NK-92 (cell line): Measurements from ENCODE around the gene IHH.

ENCODE experiments used
- DNase-seq: peaks from one replicate; lab custom pipeline; 2025; ENCODE audit not compliant: unreplicated experiment; lab: John Stamatoyannopoulos, UW

Gene IHH

DNA sequence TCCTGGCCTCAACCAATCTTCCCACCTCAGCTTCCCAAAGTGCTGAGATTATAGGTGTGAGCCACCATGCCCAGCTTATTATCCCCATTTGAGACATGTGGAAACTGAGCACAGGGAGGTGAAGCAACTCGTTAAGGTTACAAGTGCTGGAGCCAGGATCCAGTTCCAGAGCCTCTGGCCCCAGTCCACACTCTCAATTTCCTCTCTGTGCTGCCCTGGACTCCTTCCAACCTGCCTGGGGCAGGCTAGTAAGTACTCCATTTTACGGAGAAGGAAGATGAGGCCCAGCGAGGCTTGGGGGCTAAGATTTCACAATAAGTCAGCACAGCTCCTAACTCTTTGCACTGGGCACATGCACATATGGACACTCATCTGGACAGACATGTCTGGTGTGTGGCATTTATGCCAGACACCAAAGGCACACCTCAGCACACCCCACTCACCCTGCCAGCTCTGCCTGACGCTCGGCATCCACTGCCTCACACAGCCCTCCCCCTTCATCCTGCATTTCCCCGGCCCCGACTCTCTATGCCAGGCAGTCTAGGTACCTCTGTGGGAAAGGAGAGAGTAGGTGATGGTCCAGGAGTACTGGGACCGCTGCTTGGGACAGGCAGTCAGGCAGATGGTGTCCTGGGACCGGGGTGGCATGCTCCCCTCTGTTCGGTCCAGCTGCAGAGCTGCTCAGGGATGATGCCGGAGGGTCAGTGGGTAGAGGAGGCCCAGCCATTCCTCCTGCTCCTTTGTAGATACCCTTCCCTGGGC lies 39.9 kb downstream of the IHH start:
- DNase-seq: no peak

DNA sequence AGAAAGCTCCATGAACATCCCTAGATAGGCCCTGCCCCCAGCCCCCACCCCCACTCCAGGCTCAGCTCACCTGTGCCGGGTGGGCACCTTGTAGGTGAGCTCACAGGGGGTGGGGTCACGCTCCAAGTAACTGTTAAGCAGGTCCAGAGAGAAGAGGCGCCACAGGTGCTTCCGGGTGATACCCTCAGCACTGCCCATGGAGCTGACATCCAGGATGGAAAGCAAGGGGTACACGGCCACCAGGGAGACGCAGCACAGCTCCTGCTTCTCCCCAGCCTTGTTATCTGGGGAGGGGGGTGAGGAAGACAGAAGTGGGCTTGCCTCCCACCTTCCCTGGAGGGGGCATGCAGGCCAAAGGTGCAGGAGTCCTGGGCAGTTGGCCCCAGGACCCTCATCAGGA lies 41.3 kb downstream of the IHH start:
- no peak for DNase-seq

DNA sequence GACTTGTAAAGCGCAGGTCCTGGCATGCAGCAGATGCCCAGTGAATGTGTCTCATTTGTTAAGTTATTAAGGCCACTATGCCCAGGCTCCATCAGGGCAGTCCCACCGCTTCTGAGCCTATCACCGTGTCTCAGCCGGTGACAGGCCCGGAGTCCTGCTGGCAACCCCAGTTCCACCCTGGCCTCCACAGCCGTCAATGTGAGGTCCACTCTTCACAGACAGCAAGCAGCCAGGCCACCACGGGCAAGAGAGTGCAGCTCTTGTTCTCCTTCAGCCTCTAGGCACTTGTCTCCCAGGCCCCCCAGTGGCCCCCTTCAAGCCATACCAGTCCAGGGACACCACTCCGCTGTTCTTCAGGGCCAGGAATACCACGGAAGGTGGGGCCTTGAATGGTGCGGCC lies 42.0 kb downstream of the IHH start:
- DNase-seq: no peak

DNA sequence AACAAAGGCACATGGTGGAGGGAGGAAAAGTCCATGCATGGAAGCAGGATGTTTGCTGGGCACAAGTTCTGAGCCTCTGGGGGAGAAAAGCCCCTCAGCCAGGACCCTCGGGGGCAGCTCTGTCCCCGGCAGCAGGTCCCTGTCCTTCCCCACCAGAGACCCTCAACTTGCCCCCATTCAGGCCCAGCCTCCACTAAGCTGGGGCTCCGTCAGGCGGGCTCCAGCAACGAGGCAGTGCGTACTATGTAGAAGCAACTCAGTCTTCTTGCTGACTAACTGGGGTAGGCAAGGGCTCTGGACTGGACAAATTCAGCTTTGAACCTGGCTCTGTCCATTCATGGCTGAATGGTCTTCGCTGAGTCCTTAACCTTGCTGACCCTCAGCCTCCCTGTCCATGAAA lies 42.4 kb downstream of the IHH start:
- no peak for DNase-seq

DNA sequence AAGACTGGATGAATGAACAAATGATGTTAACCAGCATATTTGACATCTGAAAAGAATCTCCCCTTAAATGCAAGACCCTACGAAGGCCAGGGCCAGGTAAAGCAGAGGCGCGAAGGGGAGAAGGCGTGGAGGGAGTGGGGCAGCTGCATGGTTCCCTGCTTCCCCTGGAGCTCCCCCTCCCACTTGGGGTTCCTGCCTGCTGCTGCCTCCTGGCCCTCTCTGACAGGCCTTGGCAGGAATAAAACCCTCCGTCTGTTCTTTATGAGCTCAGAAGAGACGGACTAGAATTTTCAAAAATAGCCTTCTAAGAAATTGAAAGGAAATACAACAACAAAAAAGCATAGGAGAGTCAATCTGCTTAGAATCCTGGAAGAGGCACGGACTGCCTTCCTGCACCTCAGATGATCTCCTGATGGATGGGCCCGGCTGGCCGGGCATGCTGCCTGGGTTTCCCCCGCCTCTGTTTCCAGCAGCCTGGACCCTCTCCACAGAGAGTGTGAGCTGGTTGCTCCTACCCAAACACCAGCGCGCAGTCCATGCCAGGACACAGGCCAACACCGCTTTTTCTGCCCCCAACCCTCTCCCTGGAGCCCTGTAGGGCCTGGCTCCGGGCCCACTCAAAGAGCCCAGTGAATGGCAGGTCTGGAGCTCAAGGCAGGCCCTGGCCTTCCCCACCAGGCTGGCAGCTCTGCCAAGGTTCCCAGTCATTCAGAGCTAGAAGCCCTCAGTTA lies 43.4 kb downstream of the IHH start:
- no peak for DNase-seq

DNA sequence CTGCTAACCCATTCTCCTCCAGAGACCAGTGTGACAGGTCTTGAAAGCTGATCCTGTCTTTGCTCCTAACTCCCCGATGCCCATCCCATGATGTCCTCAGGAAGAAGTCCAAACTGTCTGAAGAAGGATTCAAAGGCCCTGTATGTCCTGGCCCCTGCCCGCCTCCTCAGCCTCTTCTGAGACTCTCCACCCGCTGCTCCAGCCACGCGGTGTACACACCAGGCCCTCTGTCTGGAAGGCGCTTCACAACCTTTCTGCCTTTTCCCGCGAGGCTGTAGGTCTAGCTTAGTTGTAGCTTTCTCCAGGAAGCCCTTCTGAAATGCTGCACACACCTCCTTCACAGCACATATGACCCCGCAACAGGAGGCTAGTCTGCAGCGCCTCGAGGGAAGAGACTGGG lies 44.0 kb downstream of the IHH start:
- no peak for DNase-seq

DNA sequence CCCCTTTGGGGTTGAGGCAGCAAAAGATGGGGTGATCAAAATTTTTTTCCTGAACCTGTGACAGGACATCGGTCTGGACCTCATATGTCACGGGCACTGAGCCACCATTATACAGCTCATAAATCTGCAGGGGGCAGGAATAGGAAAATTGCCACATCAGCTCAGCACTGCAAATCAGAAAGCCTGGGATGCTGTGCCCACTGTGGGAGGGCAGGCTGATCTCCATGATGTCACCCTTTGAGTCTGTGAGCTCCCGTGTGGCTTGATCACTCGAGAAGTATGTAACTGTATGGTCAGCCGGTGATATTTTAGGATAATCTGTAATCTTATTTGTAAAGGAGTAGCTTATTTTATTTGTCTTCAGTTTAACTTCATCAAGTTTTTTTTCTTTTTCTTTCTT lies 49.8 kb downstream of the IHH start:
- DNase-seq: no peak

DNA sequence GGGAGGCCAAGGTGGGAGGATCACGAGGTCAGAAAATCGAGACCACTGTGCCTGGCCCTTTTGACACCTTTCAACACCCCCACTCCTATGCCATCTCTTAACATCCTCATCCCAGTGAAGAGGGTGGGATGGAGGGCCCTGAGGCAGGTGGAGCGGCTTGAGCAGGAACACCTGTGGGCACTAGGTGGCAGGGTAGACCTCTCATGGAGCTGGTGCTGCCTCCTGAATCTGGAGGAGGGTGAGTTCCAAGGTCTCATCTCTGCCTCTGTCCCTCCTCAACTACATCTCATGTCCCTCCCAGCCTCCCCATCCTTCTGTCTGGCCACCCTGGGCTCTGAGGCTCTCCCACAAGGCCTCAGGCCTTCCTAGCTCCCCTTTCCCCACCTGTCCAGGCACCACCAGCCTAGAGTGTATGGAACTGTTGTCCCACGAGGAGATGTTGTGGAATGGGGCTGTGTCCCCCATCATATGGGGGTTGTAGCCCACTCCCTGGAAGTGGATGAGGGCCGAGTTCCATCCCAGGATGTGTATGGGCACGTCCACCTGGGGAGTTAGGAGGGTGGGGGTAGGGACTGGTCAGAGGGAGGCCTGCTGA lies 50.5 kb downstream of the IHH start:
- no peak for DNase-seq

DNA sequence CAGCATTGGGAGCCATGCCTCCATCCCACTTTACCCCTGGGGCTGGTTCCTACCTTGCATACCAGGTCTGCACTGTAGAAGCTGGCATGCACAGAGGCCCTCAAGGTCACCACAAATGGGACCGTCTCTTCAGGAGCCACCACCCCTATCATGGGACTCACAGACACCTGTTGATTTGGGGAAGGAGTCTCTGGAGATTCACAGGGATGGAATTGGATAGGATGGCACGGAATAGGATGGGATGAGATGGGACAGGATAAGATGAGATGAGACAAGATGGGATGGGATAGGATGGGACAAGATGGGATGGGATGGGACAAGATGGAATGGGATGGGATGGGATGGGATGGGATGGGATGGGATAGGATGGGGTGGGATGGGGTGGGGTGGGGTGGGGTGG lies 51.4 kb downstream of the IHH start:
- no peak for DNase-seq
